ENCODE data around the gene DCTPP1. TPM values are rescaled to one million over a fixed set of nuclear protein-coding genes. Genes with fewer than 3 reads are reported as not detected.

Gene DCTPP1
- total and polyA plus RNA-seq, 2 of the 13 experiments (the other 11 are each of a cell fraction or from before 2014, with no cell fraction given) = 54.8 to 74.4 TPM

DNA sequence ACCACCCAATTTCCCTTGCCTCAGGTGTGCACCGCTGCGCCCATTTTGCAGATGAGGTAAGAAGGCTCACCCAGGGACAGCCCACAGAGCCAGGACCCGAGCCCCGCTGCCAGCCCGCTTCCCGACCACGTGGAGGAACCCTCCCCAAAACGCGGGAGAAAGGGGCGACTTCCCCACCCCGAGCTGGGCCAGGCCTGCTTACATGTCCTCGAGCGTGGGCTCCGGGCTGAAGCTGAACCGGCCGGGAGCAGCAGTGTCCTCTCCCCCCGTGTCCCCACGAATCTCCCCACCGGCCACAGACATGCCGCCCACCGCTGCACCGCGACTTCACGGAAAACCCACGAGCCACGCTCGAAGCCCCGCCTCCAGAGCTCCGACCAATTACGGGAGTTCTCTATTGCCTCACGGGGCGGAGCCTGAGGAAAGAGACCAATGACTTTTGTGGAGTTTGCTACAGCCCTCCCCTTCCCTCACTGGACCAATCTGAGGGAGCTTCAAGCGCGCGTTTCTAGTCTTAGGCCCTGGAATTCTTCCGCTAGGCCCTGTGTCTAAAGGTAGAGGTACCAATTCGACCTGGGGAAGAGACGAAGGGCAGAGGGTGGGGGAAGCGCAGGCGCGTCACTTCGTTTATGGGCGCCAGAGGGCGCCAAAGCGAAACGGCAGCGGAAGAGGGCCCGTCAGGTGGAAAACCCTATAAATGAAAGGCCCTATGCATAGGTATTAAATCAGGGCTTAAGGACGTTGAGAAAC, at the start of gene DCTPP1 (continued):
- TF ChIP-seq, protein P1, sequence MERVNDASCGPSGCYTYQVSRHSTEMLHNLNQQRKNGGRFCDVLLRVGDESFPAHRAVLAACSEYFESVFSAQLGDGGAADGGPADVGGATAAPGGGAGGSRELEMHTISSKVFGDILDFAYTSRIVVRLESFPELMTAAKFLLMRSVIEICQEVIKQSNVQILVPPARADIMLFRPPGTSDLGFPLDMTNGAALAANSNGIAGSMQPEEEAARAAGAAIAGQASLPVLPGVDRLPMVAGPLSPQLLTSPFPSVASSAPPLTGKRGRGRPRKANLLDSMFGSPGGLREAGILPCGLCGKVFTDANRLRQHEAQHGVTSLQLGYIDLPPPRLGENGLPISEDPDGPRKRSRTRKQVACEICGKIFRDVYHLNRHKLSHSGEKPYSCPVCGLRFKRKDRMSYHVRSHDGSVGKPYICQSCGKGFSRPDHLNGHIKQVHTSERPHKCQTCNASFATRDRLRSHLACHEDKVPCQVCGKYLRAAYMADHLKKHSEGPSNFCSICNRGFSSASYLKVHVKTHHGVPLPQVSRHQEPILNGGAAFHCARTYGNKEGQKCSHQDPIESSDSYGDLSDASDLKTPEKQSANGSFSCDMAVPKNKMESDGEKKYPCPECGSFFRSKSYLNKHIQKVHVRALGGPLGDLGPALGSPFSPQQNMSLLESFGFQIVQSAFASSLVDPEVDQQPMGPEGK (CRISPR knock-in tag; IDR thresholded peaks at IDR 0.05) = peak; percentile 84
- TF ChIP-seq FOXO1 (CRISPR knock-in tag; IDR thresholded peaks at IDR 0.05) (no peak), ARNT (IDR thresholded peaks at IDR 0.05) (no peak), ZNF180 (CRISPR knock-in tag; IDR thresholded peaks at IDR 0.05; ENCODE audit: borderline replicate concordance, low read depth) (no peak), KAT8 (CRISPR knock-in tag; IDR thresholded peaks at IDR 0.05) (peak; percentile 95), HOXA5 (CRISPR knock-in tag; IDR thresholded peaks at IDR 0.05) (peak; percentile 70; the same call in 1 of the 2 replicates), ZNF660 (CRISPR knock-in tag; IDR thresholded peaks at IDR 0.05; ENCODE audit: borderline replicate concordance, low read depth) (no peak), ZKSCAN5 (CRISPR knock-in tag; IDR thresholded peaks at IDR 0.05) (0 out of 2 replicates have a peak, but pooled peaks have one; percentile 27), GATA4 (IDR thresholded peaks at IDR 0.05; ENCODE audit: borderline replicate concordance, low read depth) (no peak), RFX1 (IDR thresholded peaks at IDR 0.05) (no peak), SMAD3 (CRISPR knock-in tag; IDR thresholded peaks at IDR 0.05) (peak; percentile 91), CCDC6 (CRISPR knock-in tag; IDR thresholded peaks at IDR 0.05) (peak; percentile 84), HIVEP1 (CRISPR knock-in tag; IDR thresholded peaks at IDR 0.05) (peak; percentile 52), POLR2A (IDR thresholded peaks at IDR 0.05; ENCODE audit: insufficient read depth in 1 of 2, low read depth in 2 of 2, low read length in 2 of 2) (peak; percentile 26 to 78; a peak in 3 of 4 replicates), ZNF678 (CRISPR knock-in tag; IDR thresholded peaks at IDR 0.05) (peak; percentile 88; the same call in 1 of the 2 replicates), RAD21 (CRISPR knock-in tag; IDR thresholded peaks at IDR 0.05) (peak; percentile 98), ZNF382 (CRISPR knock-in tag; IDR thresholded peaks at IDR 0.05; ENCODE audit: borderline replicate concordance) (no peak), ETV6 (CRISPR knock-in tag; conservative IDR thresholded peaks at IDR 0.05) (peak; percentile 51; the same call in 1 of the 2 replicates)
- TF ChIP-seq, protein P2, sequence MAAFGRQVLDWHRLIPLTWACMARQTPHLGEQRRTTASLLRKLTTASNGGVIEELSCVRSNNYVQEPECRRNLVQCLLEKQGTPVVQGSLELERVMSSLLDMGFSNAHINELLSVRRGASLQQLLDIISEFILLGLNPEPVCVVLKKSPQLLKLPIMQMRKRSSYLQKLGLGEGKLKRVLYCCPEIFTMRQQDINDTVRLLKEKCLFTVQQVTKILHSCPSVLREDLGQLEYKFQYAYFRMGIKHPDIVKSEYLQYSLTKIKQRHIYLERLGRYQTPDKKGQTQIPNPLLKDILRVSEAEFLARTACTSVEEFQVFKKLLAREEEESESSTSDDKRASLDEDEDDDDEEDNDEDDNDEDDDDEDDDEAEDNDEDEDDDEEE (CRISPR knock-in tag; IDR thresholded peaks at IDR 0.05) = peak; percentile 56; the same call in 1 of the 2 replicates
- TF ChIP-seq, protein P3, sequence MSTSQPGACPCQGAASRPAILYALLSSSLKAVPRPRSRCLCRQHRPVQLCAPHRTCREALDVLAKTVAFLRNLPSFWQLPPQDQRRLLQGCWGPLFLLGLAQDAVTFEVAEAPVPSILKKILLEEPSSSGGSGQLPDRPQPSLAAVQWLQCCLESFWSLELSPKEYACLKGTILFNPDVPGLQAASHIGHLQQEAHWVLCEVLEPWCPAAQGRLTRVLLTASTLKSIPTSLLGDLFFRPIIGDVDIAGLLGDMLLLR (CRISPR knock-in tag; IDR thresholded peaks at IDR 0.05) = peak; percentile 95
- TF ChIP-seq, protein P4, sequence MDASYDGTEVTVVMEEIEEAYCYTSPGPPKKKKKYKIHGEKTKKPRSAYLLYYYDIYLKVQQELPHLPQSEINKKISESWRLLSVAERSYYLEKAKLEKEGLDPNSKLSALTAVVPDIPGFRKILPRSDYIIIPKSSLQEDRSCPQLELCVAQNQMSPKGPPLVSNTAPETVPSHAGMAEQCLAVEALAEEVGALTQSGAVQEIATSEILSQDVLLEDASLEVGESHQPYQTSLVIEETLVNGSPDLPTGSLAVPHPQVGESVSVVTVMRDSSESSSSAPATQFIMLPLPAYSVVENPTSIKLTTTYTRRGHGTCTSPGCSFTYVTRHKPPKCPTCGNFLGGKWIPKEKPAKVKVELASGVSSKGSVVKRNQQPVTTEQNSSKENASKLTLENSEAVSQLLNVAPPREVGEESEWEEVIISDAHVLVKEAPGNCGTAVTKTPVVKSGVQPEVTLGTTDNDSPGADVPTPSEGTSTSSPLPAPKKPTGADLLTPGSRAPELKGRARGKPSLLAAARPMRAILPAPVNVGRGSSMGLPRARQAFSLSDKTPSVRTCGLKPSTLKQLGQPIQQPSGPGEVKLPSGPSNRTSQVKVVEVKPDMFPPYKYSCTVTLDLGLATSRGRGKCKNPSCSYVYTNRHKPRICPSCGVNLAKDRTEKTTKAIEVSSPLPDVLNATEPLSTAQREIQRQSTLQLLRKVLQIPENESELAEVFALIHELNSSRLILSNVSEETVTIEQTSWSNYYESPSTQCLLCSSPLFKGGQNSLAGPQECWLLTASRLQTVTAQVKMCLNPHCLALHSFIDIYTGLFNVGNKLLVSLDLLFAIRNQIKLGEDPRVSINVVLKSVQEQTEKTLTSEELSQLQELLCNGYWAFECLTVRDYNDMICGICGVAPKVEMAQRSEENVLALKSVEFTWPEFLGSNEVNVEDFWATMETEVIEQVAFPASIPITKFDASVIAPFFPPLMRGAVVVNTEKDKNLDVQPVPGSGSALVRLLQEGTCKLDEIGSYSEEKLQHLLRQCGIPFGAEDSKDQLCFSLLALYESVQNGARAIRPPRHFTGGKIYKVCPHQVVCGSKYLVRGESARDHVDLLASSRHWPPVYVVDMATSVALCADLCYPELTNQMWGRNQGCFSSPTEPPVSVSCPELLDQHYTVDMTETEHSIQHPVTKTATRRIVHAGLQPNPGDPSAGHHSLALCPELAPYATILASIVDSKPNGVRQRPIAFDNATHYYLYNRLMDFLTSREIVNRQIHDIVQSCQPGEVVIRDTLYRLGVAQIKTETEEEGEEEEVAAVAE (CRISPR knock-in tag; IDR thresholded peaks at IDR 0.05; ENCODE audit: borderline replicate concordance) = peak; percentile 95
- TF ChIP-seq, protein P5, sequence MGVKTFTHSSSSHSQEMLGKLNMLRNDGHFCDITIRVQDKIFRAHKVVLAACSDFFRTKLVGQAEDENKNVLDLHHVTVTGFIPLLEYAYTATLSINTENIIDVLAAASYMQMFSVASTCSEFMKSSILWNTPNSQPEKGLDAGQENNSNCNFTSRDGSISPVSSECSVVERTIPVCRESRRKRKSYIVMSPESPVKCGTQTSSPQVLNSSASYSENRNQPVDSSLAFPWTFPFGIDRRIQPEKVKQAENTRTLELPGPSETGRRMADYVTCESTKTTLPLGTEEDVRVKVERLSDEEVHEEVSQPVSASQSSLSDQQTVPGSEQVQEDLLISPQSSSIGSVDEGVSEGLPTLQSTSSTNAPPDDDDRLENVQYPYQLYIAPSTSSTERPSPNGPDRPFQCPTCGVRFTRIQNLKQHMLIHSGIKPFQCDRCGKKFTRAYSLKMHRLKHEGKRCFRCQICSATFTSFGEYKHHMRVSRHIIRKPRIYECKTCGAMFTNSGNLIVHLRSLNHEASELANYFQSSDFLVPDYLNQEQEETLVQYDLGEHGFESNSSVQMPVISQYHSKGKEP (CRISPR knock-in tag; IDR thresholded peaks at IDR 0.05) = no peak

Measured in HepG2 (cell line).